Smooth muscle cell (in vitro differentiated cells): ENCODE measurements around the gene SYNDIG1. TPM values are rescaled to one million over a fixed set of nuclear protein-coding genes. Genes with fewer than 3 reads are reported as not detected.

Source experiments
- DNase-seq: peaks from one replicate; lab custom pipeline; 2025; ENCODE audit not compliant: unreplicated experiment; lab: John Stamatoyannopoulos, UW
- H2AFZ ChIP-seq: fragments of 200-600 bp; sonication (generic); 2 replicates; pipeline ENCODE4 v1.6.0; 2016; ENCODE audit warnings: antibody characterized with exemption, low read depth, mild to moderate bottlenecking
- H3F3A ChIP-seq: fragments of 200-600 bp; sonication (generic); 2 replicates; pipeline ENCODE4 v1.6.0; 2017; ENCODE audit warnings: antibody characterized with exemption, low read depth
- H3K27ac ChIP-seq: fragments of 200-600 bp; sonication (generic); 2 replicates; pipeline ENCODE4 v1.5.1; 2016; ENCODE audit warnings: low read depth, mild to moderate bottlenecking
- H3K27me3 ChIP-seq: fragments of 200-600 bp; sonication (generic); 2 replicates; pipeline ENCODE4 v1.6.1; 2016; ENCODE audit warnings: low read depth, mild to moderate bottlenecking
- H3K36me3 ChIP-seq: fragments of 200-600 bp; sonication (generic); 2 replicates; pipeline ENCODE4 v1.5.1; 2016; ENCODE audit warnings: low read depth
- H3K4me1 ChIP-seq: fragments of 200-600 bp; sonication (generic); 2 replicates; pipeline ENCODE4 v1.5.1; 2016; ENCODE audit warnings: low read depth
- H3K4me2 ChIP-seq: fragments of 200-600 bp; sonication (generic); 2 replicates; pipeline ENCODE4 v1.6.0; 2016; ENCODE audit warnings: mild to moderate bottlenecking
- H3K4me3 ChIP-seq: fragments of 200-600 bp; sonication (generic); 2 replicates; pipeline ENCODE4 v1.5.1; 2016; ENCODE audit warnings: mild to moderate bottlenecking
- H3K79me2 ChIP-seq: fragments of 200-600 bp; sonication (generic); 2 replicates; pipeline ENCODE4 v1.6.0; 2016; ENCODE audit warnings: low read depth, mild to moderate bottlenecking
- H3K9ac ChIP-seq: fragments of 200-600 bp; sonication (generic); 2 replicates; pipeline ENCODE4 v1.6.0; 2016; ENCODE audit warnings: low read depth
- H3K9me3 ChIP-seq: fragments of 200-600 bp; sonication (generic); replicated peaks from 2 replicates; pipeline ENCODE4 v1.5.1; 2016; ENCODE audit warnings: low read depth
- H4K20me1 ChIP-seq: fragments of 200-600 bp; sonication (generic); 2 replicates; pipeline ENCODE4 v1.6.0; 2016; ENCODE audit warnings: low read depth
- CTCF ChIP-seq: fragments of 200-600 bp; sonication (generic); IDR thresholded peaks from 2 replicates; pipeline ENCODE4 v1.5.1; 2017; ENCODE audit warnings: borderline replicate concordance, mild to moderate bottlenecking, antibody characterized with exemption; ENCODE audit not compliant: insufficient read depth, poor library complexity, severe bottlenecking
- WGBS: methylation state at CpG from one replicate; pipeline ENCODE4 v1.1.7; 2016; ENCODE audit warnings: low lambda C conversion rate; 5-methylcytosine and 5-hydroxymethylcytosine counted together
- polyA plus RNA-seq: library from polyadenylated mRNA; unstranded; fragments of >200 nt; fragmentation: Nextera tagmentation; extraction: Ambion mirVana; gene quantifications from 2 replicates; pipeline ENCODE4 v1.2.1, GENCODE V29; 2016
- total RNA-seq: library from RNA; depleted of rRNA; stranded (reverse); fragments of >200 nt; gene quantifications from 2 replicates; pipeline ENCODE4 v1.2.3, GENCODE V29; 2014

The SYNDIG1 gene
- total and polyA plus RNA-seq, 2 experiments from 2014 or later: 1.8 to 2.2 TPM

- no peak overlapping the region for H2AFZ ChIP-seq
- WGBS: 86% methylated on average over 8 of the region's 8 CpGs
These were observed 239.2 kb downstream of the SYNDIG1 start for GRCh38 chr20:24708411-24709295.

More at GRCh38 chr20:24708411-24709295, 239.2 kb downstream of the SYNDIG1 start:
- Histone ChIP-seq H3K4me1 (no peaks in the 10 kb centered on the region), H3K9ac (no peak overlapping the region), H3K4me2 (no peak overlapping the region), H3K36me3 (no peaks in the 10 kb centered on the region), H3K27ac (no peak overlapping the region), H3F3A (no peaks in the 10 kb centered on the region), H3K27me3 (no peaks in the 10 kb centered on the region), H3K9me3 (no peaks in the 10 kb centered on the region), H4K20me1 (no peaks in the 10 kb centered on the region), H3K4me3 (no peak overlapping the region), H3K79me2 (no peaks in the 10 kb centered on the region)
- no peak for DNase-seq
- TF ChIP-seq CTCF: no peak
